Endometrial microvascular endothelial cells (primary cell): Measurements from ENCODE around the gene PSMD13. TPM values are rescaled to one million over a fixed set of nuclear protein-coding genes. Genes with fewer than 3 reads are reported as not detected.
"Not testable (repeated sequence)": the region's sequence is repeated elsewhere in the genome, so short reads cannot be mapped to it uniquely, and the experiment has no call there.

Source experiments
- in situ Hi-C: cut with HindIII; loops from 2 replicates; pipeline ENCODE4 v1.10.0; 2017; ENCODE audit warnings: low sequenced_read_pairs, low pct_unique_long_range_greater_than_20kb; ENCODE audit errors: inconsistent ontology term
- total RNA-seq: library from RNA; depleted of rRNA; stranded (reverse); fragments of >200 nt; gene quantifications from one replicate; pipeline ENCODE4 v1.2.3, GENCODE V29; 2015; ENCODE audit errors: inconsistent ontology term

PSMD13 gene
- total RNA-seq, 1 donor from 2014 or later = 204 TPM

GRCh38 chr11:212150-213100 lies 24.4 kb upstream of the PSMD13 start:
- in situ Hi-C loops = no loop called here

GRCh38 chr11:213111-213510 lies 23.7 kb upstream of the PSMD13 start:
- in situ Hi-C loops = no loop called here

DNA sequence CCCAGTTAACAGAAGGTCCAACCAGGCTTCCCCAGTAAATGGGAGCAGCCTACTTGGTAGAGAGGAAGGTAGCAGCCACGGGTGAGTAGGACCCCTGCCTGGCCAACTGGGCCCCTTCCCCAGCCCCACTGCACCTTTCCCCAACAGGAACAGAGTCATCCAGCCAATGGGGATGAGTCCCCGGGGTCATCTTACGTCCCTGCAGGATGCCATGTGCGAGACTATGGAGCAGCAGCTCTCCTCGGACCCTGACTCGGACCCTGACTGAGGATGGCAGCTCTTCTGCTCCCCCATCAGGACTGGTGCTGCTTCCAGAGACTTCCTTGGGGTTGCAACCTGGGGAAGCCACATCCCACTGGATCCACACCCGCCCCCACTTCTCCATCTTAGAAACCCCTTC lies 22.7 kb upstream of the PSMD13 start:
- in situ Hi-C loops = no loop called here

- in situ Hi-C loops = no loop called here
Observed at GRCh38 chr11:215581-216037, 21.2 kb upstream of the PSMD13 start.

GRCh38 chr11:216081-216974 lies 20.4 kb upstream of the PSMD13 start:
- in situ Hi-C loops = no loop called here

GRCh38 chr11:217704-218103 lies 19.1 kb upstream of the PSMD13 start:
- in situ Hi-C loops = no loop called here

DNA sequence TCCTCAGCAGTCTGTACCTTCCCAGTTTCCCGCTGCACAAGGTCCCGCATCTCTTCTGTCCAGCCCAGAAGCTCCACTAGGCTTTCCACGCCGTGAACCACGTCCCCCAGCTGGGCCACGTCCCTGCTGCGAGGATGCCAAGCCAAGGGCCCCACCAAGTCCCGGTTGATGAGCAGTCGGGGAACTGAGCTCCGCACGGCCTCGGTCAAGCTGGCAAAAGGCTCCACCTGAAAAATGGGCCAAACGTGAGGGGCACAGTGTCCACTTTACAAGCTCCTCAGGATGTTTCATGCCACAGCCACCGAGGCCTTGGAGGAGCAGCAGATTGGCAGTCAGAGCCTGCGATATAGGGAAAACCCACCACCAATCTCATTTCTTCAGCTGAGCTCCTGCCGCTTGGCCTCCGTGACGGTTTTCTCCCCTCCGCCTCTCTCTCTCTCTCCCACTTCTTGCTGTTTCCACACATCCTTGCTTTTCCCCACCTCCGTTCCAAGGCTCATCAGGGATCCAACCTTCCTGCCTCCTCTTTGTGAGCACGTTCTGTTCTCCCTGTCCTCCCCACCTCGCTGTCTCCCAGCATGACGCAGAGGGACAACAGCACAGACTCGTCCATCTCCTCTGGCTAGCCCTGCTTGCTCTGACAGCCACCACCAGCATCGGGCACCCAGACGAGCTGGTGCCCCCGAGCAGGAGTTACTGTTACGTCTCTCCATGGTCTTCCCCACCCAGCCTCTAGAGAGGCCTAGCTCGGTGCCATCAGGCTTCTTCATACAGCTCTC lies 17.8 kb upstream of the PSMD13 start:
- in situ Hi-C loops = no loop called here

DNA sequence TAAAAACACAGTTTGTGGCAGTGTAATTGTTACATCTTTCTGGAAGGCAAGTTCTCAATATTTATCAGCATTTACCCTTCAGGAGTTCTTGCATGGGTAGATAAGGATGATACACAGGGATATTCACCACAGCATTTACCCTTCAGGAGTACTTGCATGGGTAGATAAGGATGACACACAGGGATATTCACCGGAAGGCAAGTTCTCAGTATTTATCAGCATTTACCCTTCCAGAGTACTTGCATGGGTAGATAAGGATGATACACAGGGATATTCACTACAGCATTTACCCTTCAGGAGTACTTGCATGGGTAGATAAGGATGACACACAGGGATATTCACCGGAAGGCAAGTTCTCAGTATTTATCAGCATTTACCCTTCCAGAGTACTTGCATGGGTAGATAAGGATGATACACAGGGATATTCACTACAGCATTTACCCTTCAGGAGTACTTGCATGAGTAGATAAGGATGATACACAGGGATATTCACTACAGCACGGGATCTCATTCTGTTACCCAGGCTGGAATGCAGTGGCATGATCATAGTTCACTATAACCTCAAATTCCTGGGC lies 16.0 kb upstream of the PSMD13 start:
- in situ Hi-C loops = not testable (repeated sequence)

- in situ Hi-C loops = no loop called here
Observed at GRCh38 chr11:221539-221938, 15.2 kb upstream of the PSMD13 start.

GRCh38 chr11:221998-222789 lies 14.6 kb upstream of the PSMD13 start:
- in situ Hi-C loops = no loop called here

GRCh38 chr11:223026-223789 lies 13.6 kb upstream of the PSMD13 start:
- in situ Hi-C loops = no loop called here

- in situ Hi-C loops = no loop called here
Observed at GRCh38 chr11:223884-224283, 12.9 kb upstream of the PSMD13 start.

DNA sequence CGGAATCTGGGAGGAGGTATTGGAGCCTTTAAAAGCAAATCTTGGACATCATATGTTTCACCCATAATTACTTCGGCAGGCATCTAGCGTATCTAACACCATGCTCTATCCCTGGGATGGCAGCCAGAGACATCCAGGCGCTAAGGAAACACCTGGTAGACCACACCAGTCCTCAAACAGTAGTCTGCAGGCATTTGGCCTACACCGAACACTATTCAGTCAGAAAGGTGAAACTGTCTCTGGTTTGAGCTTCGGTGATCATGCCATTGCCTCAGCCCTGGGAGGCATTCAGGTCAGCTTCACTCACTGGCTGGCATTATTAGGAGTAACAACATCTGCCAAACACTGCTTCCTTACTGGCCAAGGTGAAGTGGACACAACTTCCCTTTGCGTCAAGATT lies 12.4 kb upstream of the PSMD13 start:
- in situ Hi-C loops = no loop called here

GRCh38 chr11:225734-226453 lies 10.9 kb upstream of the PSMD13 start:
- in situ Hi-C loops = no loop called here

DNA sequence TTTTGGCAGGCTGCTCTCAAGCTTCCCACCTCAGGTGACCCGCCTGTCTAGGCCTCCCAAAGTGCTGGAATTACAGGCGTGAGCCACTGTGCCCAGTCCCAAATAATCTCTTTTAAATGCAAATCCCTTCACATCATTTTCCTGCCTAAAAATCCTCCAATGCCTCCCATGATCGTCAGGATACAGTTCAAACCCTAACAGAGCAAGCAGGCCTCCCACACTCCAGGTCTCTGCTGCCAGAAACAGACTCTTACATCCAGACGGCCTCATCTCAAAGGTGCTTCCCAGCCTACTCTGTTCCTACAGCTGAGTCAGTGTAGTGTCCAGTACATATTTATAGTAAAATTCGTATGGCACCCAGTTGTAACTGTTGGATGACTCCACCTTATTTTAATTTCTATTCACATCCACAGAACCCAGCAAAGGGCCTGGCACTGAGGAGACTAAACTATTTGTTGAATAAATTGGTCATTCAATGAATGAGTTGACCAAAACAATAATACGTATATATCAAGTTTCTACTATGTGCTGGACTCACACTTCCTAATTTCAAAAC lies 8.9 kb upstream of the PSMD13 start:
- in situ Hi-C loops = no loop called here

DNA sequence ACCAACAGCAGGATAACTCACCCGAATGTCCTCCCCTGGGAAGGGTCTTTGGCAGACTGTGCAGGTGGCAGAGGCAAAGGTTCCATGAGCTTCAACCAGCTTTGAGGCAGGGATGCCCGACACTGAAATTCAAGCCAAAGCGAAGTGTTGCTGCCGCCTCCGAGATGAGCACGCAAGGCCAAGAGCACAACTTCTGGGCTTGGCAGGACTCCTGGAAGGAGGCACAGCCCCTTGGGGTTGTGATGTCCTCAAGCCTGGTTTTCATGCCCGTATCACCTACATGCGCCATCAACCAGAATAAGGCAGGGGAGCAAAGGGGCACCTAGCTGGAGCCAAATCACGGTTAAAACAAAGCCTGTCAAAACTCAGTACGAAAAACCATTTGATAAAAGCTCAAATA lies 6.3 kb upstream of the PSMD13 start:
- in situ Hi-C loops = no loop called here
